Stimulated activated CD8-positive, alpha-beta memory T cell treated with anti-CD3 and anti-CD28 coated beads, Interleukin-4, amount 100 ng/mL, for 24 hours (primary cell): ENCODE measurements around the gene BABAM2.
"Not testable (repeated sequence)": the region's sequence is repeated elsewhere in the genome, so short reads cannot be mapped to it uniquely, and the experiment has no call there.

Experiments used
- DNase-seq: peaks from one replicate; pipeline ENCODE4 v3.0.0-alpha.2; 2020; ENCODE audit warnings: low read depth

BABAM2 gene

DNA sequence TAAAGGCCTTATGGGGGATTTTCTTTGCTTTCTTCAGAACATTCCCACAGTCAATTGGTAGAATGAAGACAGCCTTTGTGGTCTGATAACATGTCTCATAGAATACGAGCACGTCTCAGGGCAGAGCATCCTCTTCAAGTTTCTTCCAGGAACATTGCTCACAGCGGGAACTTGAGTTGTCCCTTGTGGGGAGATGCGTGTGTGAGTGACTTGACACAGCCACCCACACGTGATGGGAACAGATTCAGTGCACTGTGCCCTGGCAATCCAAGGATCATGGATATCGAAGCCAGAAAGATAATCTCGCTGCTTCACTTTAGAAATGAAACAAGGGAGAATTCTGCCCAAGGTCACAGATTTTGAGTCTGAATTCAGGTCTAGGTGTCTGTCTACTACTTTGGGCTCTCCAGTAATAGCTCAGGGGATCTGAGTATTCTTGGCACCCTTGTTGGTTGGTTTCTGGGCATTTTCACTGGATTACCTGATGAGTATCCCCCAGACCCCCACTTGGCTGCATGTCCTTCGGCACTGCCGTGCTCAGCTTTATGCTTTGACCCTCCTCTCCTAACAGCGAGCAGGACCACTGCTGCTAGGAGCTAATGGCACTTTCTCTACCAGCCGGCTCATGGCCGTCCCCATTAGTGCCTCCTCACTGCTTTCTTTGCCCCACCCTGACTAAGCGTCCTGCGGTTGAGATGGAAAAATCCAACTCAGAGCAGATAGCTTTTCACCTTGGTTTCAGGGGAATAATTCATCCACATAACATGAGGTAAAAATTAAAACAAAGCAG lies 426.2 kb downstream of the BABAM2 start:
- no peak for DNase-seq

DNA sequence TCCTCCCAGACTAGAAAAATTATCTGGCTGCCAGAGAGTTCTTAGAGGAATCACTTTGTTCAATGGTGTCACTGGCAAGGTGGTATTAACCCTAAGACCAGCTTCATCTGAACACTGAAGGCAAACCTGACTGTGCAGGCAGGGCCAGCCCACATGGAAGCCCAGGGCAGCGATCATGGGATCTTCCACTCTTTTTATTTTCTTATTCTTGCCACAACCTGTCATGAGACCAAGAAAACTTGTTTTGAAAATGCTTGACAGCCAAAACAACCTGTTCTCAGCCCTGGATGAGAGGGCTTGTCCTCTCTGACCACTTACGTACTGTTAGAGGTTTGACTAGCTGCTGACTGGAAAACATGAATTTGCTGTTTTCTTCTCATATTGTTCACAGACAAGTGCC lies 426.9 kb downstream of the BABAM2 start:
- no peak for DNase-seq

- no peak for DNase-seq
These were observed 427.5 kb downstream of the BABAM2 start for GRCh38 chr2:28318023-28318422.

DNA sequence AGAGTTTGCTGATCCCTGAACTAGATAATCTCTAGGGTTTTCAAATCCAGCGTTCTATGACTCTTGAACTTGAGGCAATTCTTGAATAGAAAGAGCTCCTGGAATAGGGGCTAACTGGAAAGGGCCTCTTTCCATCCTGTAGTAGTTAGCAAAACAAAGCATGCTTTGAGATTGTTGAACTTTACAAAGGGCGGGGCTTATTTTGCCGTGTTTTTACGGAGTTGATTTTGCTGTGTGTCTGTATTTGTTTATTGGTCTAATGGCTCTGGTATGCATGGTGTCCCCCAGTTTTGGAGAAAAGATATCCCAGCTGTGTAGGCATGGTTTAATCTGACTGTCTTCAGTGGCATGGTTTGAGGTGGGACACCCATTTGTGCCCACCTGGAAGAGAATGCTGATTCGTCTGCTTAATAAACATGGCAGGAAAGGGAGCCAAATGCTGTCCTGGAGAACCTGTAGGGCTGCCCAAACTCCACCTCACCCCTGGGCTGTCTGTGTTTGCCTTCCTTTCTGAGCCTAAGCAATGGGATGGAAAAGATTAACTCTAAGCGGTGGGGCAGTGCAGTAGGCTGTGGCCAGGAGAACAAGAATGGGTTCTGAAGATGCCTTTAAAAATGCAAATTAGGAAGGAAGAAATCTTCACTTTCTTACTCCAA lies 428.1 kb downstream of the BABAM2 start:
- no peak for DNase-seq

GRCh38 chr2:28319118-28320008 lies 428.8 kb downstream of the BABAM2 start:
- no peak for DNase-seq

DNA sequence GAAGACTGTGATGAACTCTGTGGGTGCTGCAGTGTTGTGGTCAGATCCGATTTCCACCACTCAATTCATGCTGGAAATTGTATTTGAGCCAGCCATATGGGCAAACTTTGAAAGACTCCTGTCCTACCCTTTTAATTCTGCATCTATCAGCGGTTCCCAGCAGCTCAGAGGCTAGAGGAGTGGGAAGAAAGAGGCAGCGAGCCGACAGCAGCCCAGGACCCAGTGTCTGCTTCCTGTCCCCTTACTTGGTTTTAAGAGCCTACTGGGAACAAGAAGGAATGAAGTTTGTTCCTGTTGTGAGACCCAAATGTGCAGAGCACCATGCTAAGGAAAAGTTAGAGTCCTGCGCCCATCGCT lies 429.5 kb downstream of the BABAM2 start:
- DNase-seq: no peak

GRCh38 chr2:28320371-28320770 lies 429.8 kb downstream of the BABAM2 start:
- no peak for DNase-seq

DNA sequence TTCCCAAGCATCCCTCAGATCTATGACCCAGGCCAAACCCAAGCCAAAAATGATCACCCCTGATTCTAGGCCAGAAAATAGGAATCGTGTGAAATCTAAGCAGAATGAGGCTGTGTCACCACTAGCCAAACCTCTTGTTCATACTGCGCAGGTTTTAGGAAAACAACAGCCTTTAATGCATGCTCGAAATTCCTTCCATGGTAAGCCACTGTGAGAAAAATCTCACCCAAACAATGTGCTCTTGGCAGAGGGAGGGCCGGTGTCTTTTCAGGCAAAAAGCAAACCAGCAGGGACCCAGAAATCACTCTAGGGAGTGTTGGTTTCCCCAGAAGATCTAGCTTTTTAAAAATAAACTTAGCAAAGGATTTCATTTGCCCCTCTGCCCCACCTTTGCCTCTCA lies 430.9 kb downstream of the BABAM2 start:
- DNase-seq: no peak

GRCh38 chr2:28322051-28322450 lies 431.5 kb downstream of the BABAM2 start:
- no peak for DNase-seq

DNA sequence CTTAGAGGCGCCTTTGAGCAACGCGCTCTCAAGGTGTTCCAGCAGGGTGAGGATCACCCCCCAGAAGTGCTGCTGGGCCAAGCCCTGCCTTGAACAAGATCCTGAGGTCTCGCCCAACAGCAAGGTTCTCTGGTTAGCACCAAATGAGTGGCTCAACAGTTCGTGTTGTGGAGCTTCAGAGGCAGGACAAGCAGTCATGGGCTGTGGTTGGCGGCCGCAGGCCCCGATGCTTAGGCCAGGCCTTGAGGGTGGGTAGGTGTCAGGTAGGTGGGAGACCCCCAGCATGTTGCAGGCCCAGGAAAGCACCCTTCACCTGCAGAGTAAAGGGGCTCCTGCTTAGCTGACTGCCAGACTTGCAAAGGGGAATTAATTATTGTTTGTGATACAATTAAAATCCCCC lies 431.9 kb downstream of the BABAM2 start:
- no peak for DNase-seq

- no peak for DNase-seq
These were observed 432.5 kb downstream of the BABAM2 start for GRCh38 chr2:28322981-28323396.

DNA sequence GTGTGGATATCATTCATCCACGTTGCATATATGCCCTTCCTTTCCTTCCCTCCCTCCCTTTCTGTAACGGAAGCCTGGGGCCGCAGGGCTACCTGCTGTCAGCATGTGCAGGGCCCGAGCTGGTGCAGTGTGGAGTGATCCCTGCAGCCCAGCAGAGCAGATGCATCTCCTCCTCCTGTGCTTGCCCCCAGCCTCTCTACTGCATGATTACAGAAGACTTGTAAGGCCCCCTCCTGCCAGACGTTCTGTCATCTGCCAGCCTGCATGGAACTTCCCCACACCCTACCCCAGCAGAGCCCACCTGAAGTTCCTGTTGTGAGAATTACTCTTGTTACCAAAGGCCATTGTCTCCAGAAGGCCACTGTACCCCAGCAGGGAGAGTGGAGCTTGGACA lies 434.6 kb downstream of the BABAM2 start:
- DNase-seq: no peak

DNA sequence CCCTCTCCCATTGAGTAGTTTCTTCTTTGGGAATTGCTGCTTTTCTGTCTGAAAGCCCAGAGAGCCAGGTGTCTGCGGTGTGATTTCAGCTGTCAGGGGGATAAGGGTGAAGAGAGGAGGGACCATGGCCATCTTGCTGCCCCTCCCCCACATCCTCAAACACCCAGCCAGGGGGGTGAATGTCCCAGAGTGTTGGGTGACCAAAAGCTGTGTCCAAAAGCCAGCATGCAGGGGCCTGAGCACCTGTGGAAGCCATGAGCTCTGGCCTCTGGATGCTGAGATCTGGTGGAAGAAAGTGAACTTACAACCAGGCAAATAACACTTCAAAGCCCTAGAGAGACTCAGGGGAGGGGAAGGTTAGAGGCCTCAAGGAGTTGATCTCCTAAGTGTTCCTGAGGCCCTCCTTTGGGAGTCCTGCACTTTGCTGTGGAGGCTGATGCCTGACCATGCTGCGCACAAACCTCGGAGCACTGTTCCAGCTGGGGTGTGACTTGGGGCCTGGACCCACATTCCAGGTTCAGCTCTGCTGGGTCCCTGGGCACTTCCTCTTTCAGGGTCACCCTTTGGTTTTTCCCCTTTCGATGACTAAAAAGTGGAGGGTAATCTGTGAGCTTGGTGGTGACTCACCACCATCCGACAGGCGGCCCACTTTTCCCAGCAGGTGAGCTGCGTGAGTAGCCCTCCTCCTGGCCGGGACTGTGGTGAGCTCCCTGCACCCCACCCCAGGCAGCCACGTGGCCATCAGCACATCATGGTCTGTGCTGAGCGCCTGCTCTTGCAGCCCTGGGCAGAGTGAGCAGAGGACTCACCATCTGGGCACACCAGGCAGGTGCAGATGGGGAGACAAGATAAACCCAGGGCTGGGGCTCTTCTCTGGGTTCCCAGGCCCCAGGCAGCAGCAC lies 435.3 kb downstream of the BABAM2 start:
- no peak for DNase-seq

- DNase-seq: no peak
These were observed 435.9 kb downstream of the BABAM2 start for GRCh38 chr2:28326469-28326805.

DNA sequence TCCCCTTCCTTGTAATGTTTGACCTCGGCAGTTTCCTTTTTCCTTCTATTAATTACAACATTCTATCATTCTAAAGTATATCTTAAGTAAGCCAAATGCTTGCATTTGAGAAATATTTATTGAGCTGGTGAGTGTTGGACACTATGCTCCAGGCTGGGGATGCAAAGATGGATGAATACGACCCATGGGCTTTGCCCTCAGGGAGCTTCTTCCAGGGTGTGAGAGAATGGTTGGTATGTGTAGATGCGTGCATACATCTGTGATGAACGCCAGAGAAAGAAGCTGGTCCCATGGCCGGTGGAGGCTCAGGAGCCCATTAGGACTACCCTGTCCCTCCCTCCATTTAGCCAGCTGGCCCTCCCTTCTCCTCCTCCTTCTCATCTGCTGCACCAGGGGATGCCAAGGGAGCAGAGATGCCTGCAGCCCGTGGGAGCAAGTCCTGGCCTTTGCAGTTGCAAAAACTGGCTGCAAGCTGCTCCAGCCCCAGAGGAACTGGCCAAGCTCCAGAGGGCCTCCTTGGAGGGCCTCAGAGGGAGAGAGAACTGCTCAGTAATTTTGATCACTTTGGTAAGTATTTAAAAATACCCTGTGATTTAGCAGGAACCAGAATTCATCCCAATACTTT lies 436.5 kb downstream of the BABAM2 start:
- no peak for DNase-seq

DNA sequence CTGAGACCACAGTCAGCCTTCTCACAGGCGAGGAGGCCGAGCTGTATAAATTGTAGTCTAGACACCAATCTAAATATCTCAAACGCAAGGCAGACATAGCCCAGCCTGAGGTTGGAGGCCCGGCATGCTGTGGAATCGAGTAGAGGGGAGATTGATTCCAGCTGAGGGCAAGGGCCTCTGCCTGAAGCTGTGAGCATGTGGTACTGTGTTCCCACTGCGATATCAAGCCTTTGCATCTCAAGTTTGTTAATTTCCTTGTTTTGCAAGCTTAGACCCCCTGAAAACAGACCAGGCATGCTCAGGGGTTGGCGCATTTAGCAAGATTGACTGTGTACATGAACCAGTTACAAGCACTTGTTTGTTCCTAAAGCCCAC lies 437.0 kb downstream of the BABAM2 start:
- no peak for DNase-seq

GRCh38 chr2:28327956-28328922 lies 437.7 kb downstream of the BABAM2 start:
- no peak for DNase-seq

DNA sequence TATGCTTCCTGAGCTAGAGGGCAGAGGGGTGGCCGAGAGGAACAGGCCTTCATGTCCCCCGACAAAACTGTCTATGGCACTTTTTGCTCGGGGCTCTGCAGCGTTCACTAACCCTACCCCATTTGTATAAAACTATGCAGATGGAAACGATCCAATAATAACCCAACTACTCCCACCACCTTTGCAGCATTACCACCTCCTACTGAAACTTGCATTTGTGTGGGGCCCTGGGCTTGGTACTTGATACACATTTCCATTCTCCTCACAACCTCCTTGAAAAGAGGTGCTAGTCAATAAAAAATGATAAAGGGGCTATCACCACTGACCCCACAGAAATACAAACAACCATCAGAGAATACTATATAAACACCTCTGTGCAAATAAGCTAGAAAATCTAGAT lies 438.7 kb downstream of the BABAM2 start:
- no peak for DNase-seq

- DNase-seq: not testable (repeated sequence)
These were observed 440.2 kb downstream of the BABAM2 start for GRCh38 chr2:28330722-28331121.

- not testable (repeated sequence) for DNase-seq
These were observed 441.3 kb downstream of the BABAM2 start for GRCh38 chr2:28331797-28332196.
